ENCODE results near the gene STK10.

DNA sequence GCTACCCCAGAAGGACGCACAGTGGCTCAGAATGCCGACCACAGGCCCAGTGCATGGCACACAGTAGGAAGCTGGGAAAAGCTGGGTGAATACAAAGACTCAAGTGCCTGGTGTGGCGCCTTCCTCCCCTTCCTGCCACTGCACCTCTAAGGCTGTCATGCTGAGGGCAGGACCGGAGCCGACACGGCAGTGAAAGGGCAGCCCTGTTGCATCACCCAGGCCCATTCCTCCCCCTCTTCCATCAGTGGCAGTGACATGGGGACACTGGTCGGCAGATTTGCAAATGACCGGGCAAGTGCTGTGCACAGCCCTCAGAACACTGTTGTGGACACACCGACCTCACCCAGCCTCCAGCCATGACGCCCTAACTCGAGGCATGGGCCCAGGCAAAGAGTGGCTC, 84.0 kb downstream of the STK10 start:
- TF ChIP-seq FOXM1 (IDR thresholded peaks at IDR 0.05; ENCODE audit: borderline replicate concordance): no peak
- TF ChIP-seq HDGF (IDR thresholded peaks at IDR 0.05; ENCODE audit: borderline replicate concordance): no peak
- TF ChIP-seq, protein P1, sequence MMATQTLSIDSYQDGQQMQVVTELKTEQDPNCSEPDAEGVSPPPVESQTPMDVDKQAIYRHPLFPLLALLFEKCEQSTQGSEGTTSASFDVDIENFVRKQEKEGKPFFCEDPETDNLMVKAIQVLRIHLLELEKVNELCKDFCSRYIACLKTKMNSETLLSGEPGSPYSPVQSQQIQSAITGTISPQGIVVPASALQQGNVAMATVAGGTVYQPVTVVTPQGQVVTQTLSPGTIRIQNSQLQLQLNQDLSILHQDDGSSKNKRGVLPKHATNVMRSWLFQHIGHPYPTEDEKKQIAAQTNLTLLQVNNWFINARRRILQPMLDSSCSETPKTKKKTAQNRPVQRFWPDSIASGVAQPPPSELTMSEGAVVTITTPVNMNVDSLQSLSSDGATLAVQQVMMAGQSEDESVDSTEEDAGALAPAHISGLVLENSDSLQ (IDR thresholded peaks at IDR 0.05): no peak
- no peak for TF ChIP-seq ARNT (IDR thresholded peaks at IDR 0.05)
- no peak for TF ChIP-seq LEF1 (IDR thresholded peaks at IDR 0.05; ENCODE audit: borderline replicate concordance)
- TF ChIP-seq FOXK2 (IDR thresholded peaks at IDR 0.05): no peak
- no peak for TF ChIP-seq ELF4 (IDR thresholded peaks at IDR 0.05)
- no peak for TF ChIP-seq ZNF384 (IDR thresholded peaks at IDR 0.05)
- TF ChIP-seq CTBP1 (IDR thresholded peaks at IDR 0.05; ENCODE audit: borderline replicate concordance): no peak
- TF ChIP-seq BHLHE40 (IDR thresholded peaks at IDR 0.05; ENCODE audit: borderline replicate concordance): no peak
- no peak for TF ChIP-seq L3MBTL2 (conservative IDR thresholded peaks at IDR 0.05)
